PC-3 (cell line): ENCODE data around the gene CHRNE. TPM values are rescaled to one million over a fixed set of nuclear protein-coding genes. Genes with fewer than 3 reads are reported as not detected.

ENCODE experiments used
- ATAC-seq: fragments of 200-7000 bp; cut with Tn5 transposase; 2 replicates; pipeline ENCODE4 v1.9.1; 2020; ENCODE audit warnings: mild to moderate bottlenecking, moderate library complexity
- BruUV-seq: library from RNA; stranded (reverse); fragments of 400-500 nt; replicated peaks from 2 replicates; lab custom pipeline; 2021; lab: Mats Ljungman, UMichigan
- CTCF ChIA-PET: fragments of 300-600 bp; sonication (Branson Sonifier 250); formaldehyde crosslinking; loops from one replicate; lab custom pipeline; 2022; ENCODE audit warnings: antibody characterized with exemption; lab: Charles Lee
- POLR2A ChIA-PET: fragments of 300-600 bp; sonication (Branson Sonifier 250); formaldehyde crosslinking; loops from one replicate; lab custom pipeline; 2022; ENCODE audit warnings: antibody characterized with exemption; ENCODE audit not compliant: unreplicated experiment; lab: Charles Lee
- DNase-seq: peaks from one replicate; pipeline ENCODE4 v3.0.0-alpha.2; 2015
- H2AFZ ChIP-seq: fragments of 300-600 bp; sonication (generic); 2 replicates; pipeline ENCODE4 v1.6.0; 2016; ENCODE audit warnings: antibody characterized with exemption, low read length
- H3F3A ChIP-seq: fragments of 300-600 bp; sonication (generic); one replicate; pipeline ENCODE4 v1.6.0; 2017; ENCODE audit warnings: antibody characterized with exemption, low read length, control low read depth, mild to moderate bottlenecking; ENCODE audit not compliant: unreplicated experiment
- H3K27ac ChIP-seq: fragments of 300-600 bp; sonication (generic); 2 replicates; pipeline ENCODE4 v1.5.1; 2016; ENCODE audit warnings: mild to moderate bottlenecking, low read length
- H3K27me3 ChIP-seq: fragments of 300-600 bp; sonication (generic); 2 replicates; pipeline ENCODE4 v1.6.1; 2016; ENCODE audit warnings: low read length, mixed read lengths
- H3K36me3 ChIP-seq: fragments of 300-600 bp; sonication (generic); 2 replicates; pipeline ENCODE4 v1.6.1; 2016; ENCODE audit warnings: low read depth, mixed run types, low read length, mixed read lengths
- H3K4me1 ChIP-seq: fragments of 300-600 bp; sonication (generic); 2 replicates; pipeline ENCODE4 v1.5.1; 2016; ENCODE audit warnings: low read length; ENCODE audit not compliant: insufficient read depth
- H3K4me2 ChIP-seq: fragments of 300-600 bp; sonication (generic); 2 replicates; pipeline ENCODE4 v1.6.0; 2016; ENCODE audit warnings: low read length
- H3K4me3 ChIP-seq: fragments of 300-600 bp; sonication (generic); 2 replicates; pipeline ENCODE4 v1.5.1; 2016; ENCODE audit warnings: mild to moderate bottlenecking, low read length, mixed read lengths
- H3K79me2 ChIP-seq: fragments of 300-600 bp; sonication (generic); 2 replicates; pipeline ENCODE4 v1.6.1; 2017; ENCODE audit warnings: low read length, mixed read lengths
- H3K9ac ChIP-seq: fragments of 300-600 bp; sonication (generic); 2 replicates; pipeline ENCODE4 v1.6.0; 2016; ENCODE audit warnings: mild to moderate bottlenecking, low read length
- H3K9me2 ChIP-seq: fragments of 300-600 bp; sonication (generic); replicated peaks from 2 replicates; pipeline ENCODE4 v1.6.1; 2016; ENCODE audit warnings: mixed run types, low read length, mixed read lengths
- H3K9me3 ChIP-seq: fragments of 300-600 bp; sonication (generic); 2 replicates; pipeline ENCODE4 v1.6.1; 2016; ENCODE audit warnings: low read length, mixed read lengths
- H4K20me1 ChIP-seq: fragments of 300-600 bp; sonication (generic); 2 replicates; pipeline ENCODE4 v1.6.1; 2016; ENCODE audit warnings: low read length, mixed read lengths
- EZH2 ChIP-seq: fragments of 300-600 bp; sonication (generic); IDR thresholded peaks from one replicate; pipeline ENCODE4 v1.6.1; 2017; ENCODE audit warnings: antibody characterized with exemption, mild to moderate bottlenecking, low read length; ENCODE audit not compliant: unreplicated experiment
- EZH2phosphoT487 ChIP-seq: fragments of 300-600 bp; sonication (generic); IDR thresholded peaks from 2 replicates; pipeline ENCODE4 v1.6.1; 2018; ENCODE audit warnings: mild to moderate bottlenecking, antibody characterized with exemption, low read length, borderline replicate concordance
- intact Hi-C: fragments of 100-400 bp; cut with micrococcal nuclease; formaldehyde crosslinking; loops from 2 replicates; pipeline ENCODE4 v1.9.0; 2023
- total RNA-seq: library from RNA; depleted of rRNA; stranded (reverse); fragments of >200 nt; gene quantifications from 2 replicates; pipeline ENCODE4 v1.2.3, GENCODE V29; 2014
- TF ChIP-seq, protein P1 (sequence below): fragments of 300-600 bp; sonication (generic); conservative IDR thresholded peaks from 2 replicates; pipeline ENCODE4 v1.5.1; 2017; ENCODE audit warnings: antibody characterized with exemption, low read depth, mild to moderate bottlenecking, low read length

CHRNE gene
- total RNA-seq, 1 experiment from 2014 or later: 0.11 TPM

DNA sequence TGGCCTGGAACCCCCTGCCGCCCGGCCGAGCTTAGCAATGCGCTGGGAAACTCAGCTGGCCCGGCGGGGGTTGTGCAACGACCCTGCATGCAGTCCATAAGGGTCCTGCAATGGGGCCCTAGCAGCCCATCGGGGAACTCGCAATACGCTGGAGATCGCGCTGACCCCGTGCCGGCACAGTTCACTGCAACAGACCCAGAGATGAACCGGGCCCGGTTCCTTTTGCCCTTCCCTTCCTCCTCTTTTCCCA, 36.6 kb upstream of the CHRNE start:
- Histone ChIP-seq H3F3A (no peaks in the 10 kb centered on the region), H3K79me2 (peaks cover 60% of the 10 kb centered on the region), H3K4me3 (peak overlapping the region; percentile 91), H3K27me3 (no peaks in the 10 kb centered on the region), H3K9ac (peak overlapping the region; percentile 98), H2AFZ (peak overlapping the region; percentile 76), H4K20me1 (peaks cover 3% of the 10 kb centered on the region), H3K4me1 (peaks cover 23% of the 10 kb centered on the region), H3K36me3 (peaks cover 18% of the 10 kb centered on the region; the same call in 1 of the 2 replicates), H3K9me2 (no peaks in the 10 kb centered on the region), H3K4me2 (peak overlapping the region; percentile 97), H3K9me3 (no peaks in the 10 kb centered on the region), H3K27ac (peak overlapping the region; percentile 87)
- intact Hi-C loops: no loop called here
- POLR2A ChIA-PET: interaction anchor here (0.8 to 1.5 kb wide), 2 partner anchors 9 to 28 kb away, joined by 3 to 8 read pairs; partner anchors contain the start of genes PFN1 and SPAG7
- CTCF ChIA-PET: interaction anchor here (1.0 to 2.4 kb wide), 4 partner anchors 11 to 149 kb away, joined by 3 to 18 read pairs (median 4); no protein-coding TSS in a partner anchor
- DNase-seq (no peak), ATAC-seq (no peak)
- TF ChIP-seq EZH2phosphoT487: no peak
- TF ChIP-seq EZH2: no peak
- TF ChIP-seq, protein P1, sequence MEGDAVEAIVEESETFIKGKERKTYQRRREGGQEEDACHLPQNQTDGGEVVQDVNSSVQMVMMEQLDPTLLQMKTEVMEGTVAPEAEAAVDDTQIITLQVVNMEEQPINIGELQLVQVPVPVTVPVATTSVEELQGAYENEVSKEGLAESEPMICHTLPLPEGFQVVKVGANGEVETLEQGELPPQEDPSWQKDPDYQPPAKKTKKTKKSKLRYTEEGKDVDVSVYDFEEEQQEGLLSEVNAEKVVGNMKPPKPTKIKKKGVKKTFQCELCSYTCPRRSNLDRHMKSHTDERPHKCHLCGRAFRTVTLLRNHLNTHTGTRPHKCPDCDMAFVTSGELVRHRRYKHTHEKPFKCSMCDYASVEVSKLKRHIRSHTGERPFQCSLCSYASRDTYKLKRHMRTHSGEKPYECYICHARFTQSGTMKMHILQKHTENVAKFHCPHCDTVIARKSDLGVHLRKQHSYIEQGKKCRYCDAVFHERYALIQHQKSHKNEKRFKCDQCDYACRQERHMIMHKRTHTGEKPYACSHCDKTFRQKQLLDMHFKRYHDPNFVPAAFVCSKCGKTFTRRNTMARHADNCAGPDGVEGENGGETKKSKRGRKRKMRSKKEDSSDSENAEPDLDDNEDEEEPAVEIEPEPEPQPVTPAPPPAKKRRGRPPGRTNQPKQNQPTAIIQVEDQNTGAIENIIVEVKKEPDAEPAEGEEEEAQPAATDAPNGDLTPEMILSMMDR: no peak
- no TSS peak for BruUV-seq

DNA sequence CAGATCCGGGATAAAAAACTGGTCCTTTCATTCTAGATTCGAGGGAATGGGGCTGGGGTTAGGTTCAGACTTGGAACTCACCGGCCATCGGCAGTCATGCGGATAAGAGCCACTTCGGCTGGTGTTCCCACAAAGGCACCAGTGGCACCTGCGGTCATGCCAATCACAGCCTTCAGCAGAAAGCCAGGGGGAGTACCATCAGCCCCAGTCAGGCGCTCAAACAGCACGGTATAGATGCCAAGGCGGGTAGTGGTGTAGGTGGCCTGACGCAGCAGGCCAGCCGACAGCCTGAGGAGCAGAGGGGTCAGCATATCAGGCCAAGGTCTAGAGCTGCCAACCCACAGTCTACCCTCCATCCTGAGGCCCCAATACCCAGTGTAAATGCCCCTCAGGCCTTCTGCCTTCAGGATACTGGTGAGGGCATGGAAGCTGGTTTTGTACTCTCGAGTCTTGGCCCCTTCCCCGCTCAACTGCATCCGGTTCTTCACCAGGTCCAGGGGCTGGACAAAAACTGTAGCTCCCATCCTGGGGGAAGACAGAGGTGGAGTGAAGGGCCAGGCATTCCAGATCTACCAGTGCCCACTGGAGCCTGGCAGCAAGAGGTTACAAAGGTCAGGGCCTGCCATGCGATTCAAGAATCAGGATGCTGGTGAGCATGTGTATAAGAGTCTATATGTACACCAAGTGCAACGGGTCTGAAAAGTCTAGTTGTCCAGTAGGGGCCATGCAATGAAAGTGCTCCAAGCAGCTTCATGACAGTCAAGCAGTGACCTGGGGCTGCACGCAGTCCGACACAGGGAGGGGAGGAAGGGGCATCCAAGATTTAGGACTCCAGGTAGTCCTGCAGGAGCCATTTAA, 36.0 kb upstream of the CHRNE start:
- H3K4me1 ChIP-seq: peaks cover 22% of the 10 kb centered on the region
- H2AFZ ChIP-seq: peak overlapping the region; percentile 76
- H3K27ac ChIP-seq: peak overlapping the region; percentile 87
- H3K9me3 ChIP-seq: no peaks in the 10 kb centered on the region
- H4K20me1 ChIP-seq: no peaks in the 10 kb centered on the region
- ATAC-seq: no peak
- peak overlapping the region; percentile 91 for H3K4me3 ChIP-seq
- no peak for TF ChIP-seq EZH2
- no peak for TF ChIP-seq EZH2phosphoT487
- TF ChIP-seq, protein P1: no peak
- ChIA-PET CTCF (interaction anchor here (1.1 to 2.4 kb wide), 3 partner anchors 11 to 148 kb away, joined by 3 to 18 read pairs (median 4); no protein-coding TSS in a partner anchor), POLR2A (interaction anchor here (0.5 to 0.8 kb wide), 2 partner anchors 10 to 602 kb away, joined by 3 to 17 read pairs; partner anchors contain the start of gene PFN1)
- TSS peak; percentile 23 for BruUV-seq
- peaks cover 14% of the 10 kb centered on the region; the same call in 1 of the 2 replicates for H3K36me3 ChIP-seq
- DNase-seq: no peak
- intact Hi-C loops: no loop called here
- peak overlapping the region; percentile 98 for H3K9ac ChIP-seq
- no peaks in the 10 kb centered on the region for H3K27me3 ChIP-seq
- no peaks in the 10 kb centered on the region for H3F3A ChIP-seq
- no peaks in the 10 kb centered on the region for H3K9me2 ChIP-seq
- peak overlapping the region; percentile 97 for H3K4me2 ChIP-seq
- peaks cover 55% of the 10 kb centered on the region for H3K79me2 ChIP-seq

DNA sequence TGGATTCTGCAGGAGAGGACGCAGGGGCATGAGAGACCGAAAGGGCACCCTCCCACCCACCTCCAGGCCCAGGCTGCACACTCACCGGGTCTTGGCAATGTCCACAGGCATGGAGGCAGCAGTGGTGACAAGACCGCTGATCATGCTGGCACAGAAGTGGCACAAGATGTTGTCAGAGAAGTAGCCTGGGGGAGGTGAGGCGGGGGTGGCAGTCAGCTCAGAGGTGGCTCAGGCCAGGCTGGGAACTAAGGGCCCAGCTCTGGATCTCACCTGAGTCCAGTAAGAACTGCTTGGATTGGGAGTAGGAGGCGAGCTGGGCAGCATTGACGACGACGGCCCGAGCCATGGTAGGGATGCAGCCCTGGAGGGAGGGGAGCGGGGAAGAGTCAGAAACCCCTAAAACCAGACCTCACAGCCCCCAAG, 35.2 kb upstream of the CHRNE start:
- peak overlapping the region; percentile 98; the same call in 1 of the 2 replicates for H3K9ac ChIP-seq
- no peaks in the 10 kb centered on the region for H3K27me3 ChIP-seq
- ATAC-seq (no peak), DNase-seq (no peak)
- H3K9me3 ChIP-seq: no peaks in the 10 kb centered on the region
- POLR2A ChIA-PET: no interaction called here
- CTCF ChIA-PET: no interaction called here
- H2AFZ ChIP-seq: no peak overlapping the region
- H3K79me2 ChIP-seq: peaks cover 46% of the 10 kb centered on the region
- H3K4me2 ChIP-seq: peak overlapping the region; percentile 97
- H3K27ac ChIP-seq: no peak overlapping the region
- H3K9me2 ChIP-seq: no peaks in the 10 kb centered on the region
- TF ChIP-seq, protein P1: no peak
- TF ChIP-seq EZH2 (no peak), EZH2phosphoT487 (no peak)
- H4K20me1 ChIP-seq: no peaks in the 10 kb centered on the region
- H3F3A ChIP-seq: no peaks in the 10 kb centered on the region
- BruUV-seq: no TSS peak
- peaks cover 22% of the 10 kb centered on the region for H3K4me1 ChIP-seq
- intact Hi-C loops: no loop called here
- H3K4me3 ChIP-seq: peak overlapping the region; percentile 91
- peaks cover 10% of the 10 kb centered on the region; the same call in 1 of the 2 replicates for H3K36me3 ChIP-seq
